Neuronal stem cell (in vitro differentiated cells): ENCODE data around the gene PIAS4.
"Not testable (repeated sequence)": the region's sequence is repeated elsewhere in the genome, so short reads cannot be mapped to it uniquely, and the experiment has no call there.

Experiments
- DNase-seq: peaks from one replicate; pipeline ENCODE4 v3.0.0-alpha.2; 2013; ENCODE audit warnings: low spot score
- H2AFZ ChIP-seq: one replicate; pipeline ENCODE4 v1.6.1; 2013; ENCODE audit warnings: mild to moderate bottlenecking, low read length, inconsistent platforms
- H2AK5ac ChIP-seq: 2 replicates; pipeline ENCODE4 v1.6.1; 2013; ENCODE audit warnings: low read depth, mild to moderate bottlenecking, inconsistent platforms, low read length, moderate library complexity, mixed read lengths
- H2BK120ac ChIP-seq: 2 replicates; pipeline ENCODE4 v1.6.1; 2013; ENCODE audit warnings: low read depth, mild to moderate bottlenecking, inconsistent platforms, low read length, moderate library complexity, mixed read lengths
- H2BK12ac ChIP-seq: one replicate; pipeline ENCODE4 v1.6.1; 2013; ENCODE audit warnings: low read length, inconsistent platforms
- H2BK15ac ChIP-seq: 2 replicates; pipeline ENCODE4 v1.6.1; 2013; ENCODE audit warnings: mild to moderate bottlenecking, low read length, inconsistent platforms, mixed read lengths
- H2BK5ac ChIP-seq: one replicate; pipeline ENCODE4 v1.6.1; 2013; ENCODE audit warnings: inconsistent platforms, mild to moderate bottlenecking, low read length, moderate library complexity
- H3K14ac ChIP-seq: one replicate; pipeline ENCODE4 v1.6.1; 2013; ENCODE audit warnings: low read length, inconsistent platforms
- H3K18ac ChIP-seq: 2 replicates; pipeline ENCODE4 v1.6.1; 2013; ENCODE audit warnings: low read length, inconsistent platforms
- H3K23ac ChIP-seq: 2 replicates; pipeline ENCODE4 v1.6.1; 2013; ENCODE audit warnings: low read depth, mild to moderate bottlenecking, mixed read lengths, low read length, inconsistent platforms; ENCODE audit not compliant: poor library complexity
- H3K27ac ChIP-seq: replicated peaks from 3 replicates; pipeline ENCODE4 v1.5.1; 2013; ENCODE audit warnings: low read length, inconsistent platforms
- H3K27me3 ChIP-seq, 3 experiments: 2 replicates each; pipeline ENCODE4 v1.6.1; 2013; ENCODE audit warnings: low read length in 3 of 3, mild to moderate bottlenecking in 2 of 3, inconsistent platforms in 1 of 3, low read depth in 1 of 3, mixed read lengths in 1 of 3, moderate library complexity in 1 of 3; ENCODE audit not compliant: control insufficient read depth in 3 of 3, insufficient read depth in 3 of 3
- H3K36me3 ChIP-seq, 2 donors: replicated peaks in 1 of 2; 2 replicates each; pipeline ENCODE4 v1.6.1; 2013; ENCODE audit warnings: low read length in 2 of 2; ENCODE audit not compliant: control insufficient read depth in 2 of 2, insufficient read depth in 2 of 2
- H3K4ac ChIP-seq: 2 replicates; pipeline ENCODE4 v1.6.1; 2013; ENCODE audit warnings: inconsistent platforms, mild to moderate bottlenecking, low read length, moderate library complexity
- H3K4me1 ChIP-seq, 2 donors: 1 replicate in 1 of 2; 2 replicates in 1 of 2; pipeline ENCODE4 v1.6.1; 2013; ENCODE audit warnings: low read length in 2 of 2, low read depth in 1 of 2; ENCODE audit not compliant: control insufficient read depth in 2 of 2, insufficient read depth in 1 of 2
- H3K4me2 ChIP-seq: one replicate; pipeline ENCODE4 v1.6.1; 2013; ENCODE audit warnings: mild to moderate bottlenecking, low read length, inconsistent platforms; ENCODE audit not compliant: insufficient read depth, poor library complexity, severe bottlenecking
- H3K4me3 ChIP-seq, 2 donors: 2 replicates each; pipeline ENCODE4 v1.5.1; 2013; ENCODE audit warnings: low read length in 2 of 2, mild to moderate bottlenecking in 2 of 2, inconsistent platforms in 1 of 2, moderate library complexity in 1 of 2
- H3K79me1 ChIP-seq: one replicate; pipeline ENCODE4 v1.6.1; 2013; ENCODE audit warnings: low read depth, mild to moderate bottlenecking, inconsistent platforms, low read length, moderate library complexity
- H3K9ac ChIP-seq: one replicate; pipeline ENCODE4 v1.6.1; 2013; ENCODE audit warnings: mild to moderate bottlenecking, low read depth, low read length, inconsistent platforms; ENCODE audit not compliant: poor library complexity
- H3K9me3 ChIP-seq, 2 donors: replicated peaks in 1 of 2; 2 replicates each; pipeline versions ENCODE3 to v1.6.1; 2013; ENCODE audit warnings: low read length in 2 of 2, mild to moderate bottlenecking in 2 of 2, inconsistent platforms in 1 of 2, low read depth in 1 of 2, mixed read lengths in 1 of 2, moderate library complexity in 1 of 2; ENCODE audit not compliant: control insufficient read depth in 2 of 2, insufficient read depth in 1 of 2
- H4K8ac ChIP-seq: one replicate; pipeline ENCODE4 v1.6.1; 2013; ENCODE audit warnings: low read depth, mild to moderate bottlenecking, inconsistent platforms, low read length, moderate library complexity
- H4K91ac ChIP-seq: one replicate; pipeline ENCODE4 v1.6.1; 2013; ENCODE audit warnings: low read length, low read depth, mild to moderate bottlenecking, inconsistent platforms; ENCODE audit not compliant: poor library complexity
- WGBS, 2 donors: extraction: QIAGEN DNeasy Blood & Tissue Kit; methylation state at CpG; one replicate each; pipeline ENCODE4 v1.1.7; 2013; ENCODE audit warnings: missing lambda C conversion rate in 2 of 2, mixed read lengths in 1 of 2; ENCODE audit not compliant: insufficient read length in 2 of 2, insufficient replicate concordance in 1 of 2; ENCODE audit errors: extremely low coverage in 2 of 2; 5-methylcytosine and 5-hydroxymethylcytosine counted together

Gene PIAS4

GRCh38 chr19:4009990-4010807, 2.7 kb downstream of the PIAS4 start:
- no peak overlapping the region for H2BK5ac ChIP-seq
- no peak overlapping the region for H2BK12ac ChIP-seq
- no peak overlapping the region for H4K8ac ChIP-seq
- H3K23ac ChIP-seq: peak overlapping the region; percentile 31
- no CpG with 5 or more reads among the region's 24 CpGs for WGBS, 2 donors
- H2AFZ ChIP-seq: no peak overlapping the region
- no peak overlapping the region for H3K14ac ChIP-seq
- H3K36me3 ChIP-seq: peaks cover 25 to 48% of the 10 kb centered on the region in 2 donors
- no peaks in the 10 kb centered on the region for H3K27me3 ChIP-seq
- H2BK120ac ChIP-seq: peak overlapping the region; percentile 81
- no peaks in the 10 kb centered on the region for H3K9me3 ChIP-seq
- peak overlapping the region; percentile 44 for H3K9ac ChIP-seq
- peaks cover 7 to 12% of the 10 kb centered on the region in 2 donors for H3K4me1 ChIP-seq
- peaks cover 48% of the 10 kb centered on the region for H3K79me1 ChIP-seq
- no peak overlapping the region for H3K4me2 ChIP-seq
- H2AK5ac ChIP-seq: no peak overlapping the region
- H3K18ac ChIP-seq: no peak overlapping the region
- H3K4ac ChIP-seq: no peak overlapping the region
- H3K27ac ChIP-seq: no peak overlapping the region
- DNase-seq: no peak
- H2BK15ac ChIP-seq: no peak overlapping the region
- peak overlapping the region in 1 of 2 donors; percentile 86 for H3K4me3 ChIP-seq
- no peak overlapping the region for H4K91ac ChIP-seq

- H3K4me3 ChIP-seq: no peak overlapping the region
- H2BK120ac ChIP-seq: peak overlapping the region; percentile 81
- H3K4ac ChIP-seq: no peak overlapping the region
- peaks cover 7 to 12% of the 10 kb centered on the region in 2 donors for H3K4me1 ChIP-seq
- H3K79me1 ChIP-seq: peaks cover 52% of the 10 kb centered on the region
- H3K9ac ChIP-seq: peak overlapping the region; percentile 44
- no peak overlapping the region for H2BK15ac ChIP-seq
- no CpG with 5 or more reads among the region's 14 CpGs for WGBS, 2 donors
- H3K27ac ChIP-seq: no peak overlapping the region
- no peak overlapping the region for H3K18ac ChIP-seq
- no peak overlapping the region for H4K91ac ChIP-seq
- H2BK12ac ChIP-seq: no peak overlapping the region
- H3K36me3 ChIP-seq: peaks cover 26 to 54% of the 10 kb centered on the region in 2 donors
- no peak overlapping the region for H3K14ac ChIP-seq
- no peak overlapping the region for H3K23ac ChIP-seq
- no peaks in the 10 kb centered on the region for H3K9me3 ChIP-seq
- H2BK5ac ChIP-seq: no peak overlapping the region
- no peak overlapping the region for H3K4me2 ChIP-seq
- H4K8ac ChIP-seq: no peak overlapping the region
- H2AFZ ChIP-seq: no peak overlapping the region
- H3K27me3 ChIP-seq: no peaks in the 10 kb centered on the region
- H2AK5ac ChIP-seq: no peak overlapping the region
- DNase-seq: no peak
Observed at GRCh38 chr19:4010808-4011110, 3.2 kb downstream of the PIAS4 start.

GRCh38 chr19:4011430-4011829, 3.9 kb downstream of the PIAS4 start:
- not testable (repeated sequence) for H4K8ac ChIP-seq, H3K4me2 ChIP-seq, H3K27ac ChIP-seq, H3K23ac ChIP-seq, H3K14ac ChIP-seq, H2AFZ ChIP-seq, H3K18ac ChIP-seq, H2BK15ac ChIP-seq, H4K91ac ChIP-seq, H3K9ac ChIP-seq, H3K4me3 ChIP-seq, H3K27me3 ChIP-seq, H3K9me3 ChIP-seq, H3K4ac ChIP-seq, H2BK120ac ChIP-seq, H2BK5ac ChIP-seq, H2BK12ac ChIP-seq, DNase-seq
- no CpG with 5 or more reads among the region's 6 CpGs for WGBS, 2 donors
- H2AK5ac ChIP-seq: peak overlapping the region; percentile 6
- peaks cover 56% of the 10 kb centered on the region for H3K79me1 ChIP-seq
- H3K4me1 ChIP-seq: peaks cover 7 to 12% of the 10 kb centered on the region in 2 donors
- peaks cover 28 to 60% of the 10 kb centered on the region in 2 donors for H3K36me3 ChIP-seq

GRCh38 chr19:4012092-4012974, 4.8 kb downstream of the PIAS4 start:
- no peak overlapping the region for H4K91ac ChIP-seq
- H3K36me3 ChIP-seq: peaks cover 32 to 66% of the 10 kb centered on the region in 2 donors
- no peak for DNase-seq
- no peak overlapping the region for H3K23ac ChIP-seq
- no peak overlapping the region for H3K4ac ChIP-seq
- H3K79me1 ChIP-seq: peaks cover 55% of the 10 kb centered on the region
- no peak overlapping the region for H3K4me2 ChIP-seq
- H3K4me1 ChIP-seq: peaks cover 7 to 12% of the 10 kb centered on the region in 2 donors
- H2AK5ac ChIP-seq: no peak overlapping the region
- H2BK12ac ChIP-seq: no peak overlapping the region
- H2BK120ac ChIP-seq: no peak overlapping the region
- H2BK15ac ChIP-seq: no peak overlapping the region
- no peaks in the 10 kb centered on the region for H3K9me3 ChIP-seq
- H3K14ac ChIP-seq: no peak overlapping the region
- no peak overlapping the region for H3K18ac ChIP-seq
- H2BK5ac ChIP-seq: no peak overlapping the region
- no CpG with 5 or more reads among the region's 27 CpGs for WGBS, 2 donors
- no peak overlapping the region for H3K9ac ChIP-seq
- no peak overlapping the region for H3K4me3 ChIP-seq
- H3K27me3 ChIP-seq: no peaks in the 10 kb centered on the region
- H2AFZ ChIP-seq: no peak overlapping the region
- no peak overlapping the region for H3K27ac ChIP-seq
- H4K8ac ChIP-seq: no peak overlapping the region
